HCT116 (cell line): ENCODE measurements around the gene RXRA. TPM values are rescaled to one million over a fixed set of nuclear protein-coding genes. Genes with fewer than 3 reads are reported as not detected.

Experiments used
- ATAC-seq: fragments of 200-7000 bp; cut with Tn5 transposase; 2 replicates; pipeline ENCODE4 v1.9.1; 2020; ENCODE audit warnings: mild to moderate bottlenecking, moderate library complexity
- BruUV-seq: library from RNA; stranded (reverse); fragments of 400-500 nt; replicated peaks from 2 replicates; lab custom pipeline; 2021; lab: Mats Ljungman, UMichigan
- CTCF ChIA-PET: fragments of 300-600 bp; sonication (Branson Sonifier 250); formaldehyde crosslinking; loops from one replicate; lab custom pipeline; 2021; ENCODE audit warnings: antibody characterized with exemption; lab: Charles Lee
- POLR2A ChIA-PET: fragments of 300-600, 350-600 bp; sonication (Branson Sonifier 250); formaldehyde crosslinking; loops from one replicate; lab custom pipeline; 2021; ENCODE audit warnings: antibody characterized with exemption; lab: Charles Lee
- RAD21 ChIA-PET, 2 experiments: fragments of 300-600 bp; sonication (Branson Sonifier 250); formaldehyde crosslinking; loops; one replicate each; lab custom pipeline; 2023; ENCODE audit warnings: low total read pairs in 2 of 2; ENCODE audit not compliant: uncharacterized antibody in 2 of 2, unreplicated experiment in 2 of 2, low non-redundant PET in 1 of 2; lab: Charles Lee
- DNase-seq: peaks from one replicate; pipeline ENCODE4 v3.0.0-alpha.2; 2010; ENCODE audit warnings: low read depth, low spot score
- H2AFZ ChIP-seq: fragments of 200-600 bp; shearing (Covaris generic), sonication (generic); 2 replicates; pipeline ENCODE4 v1.6.1; 2017; ENCODE audit warnings: low read depth, mixed run types, mixed read lengths, antibody characterized with exemption, low read length; ENCODE audit not compliant: poor library complexity, severe bottlenecking
- H3K27ac ChIP-seq: 2 replicates; pipeline ENCODE4 v1.5.1; 2012; ENCODE audit warnings: low read depth, low read length
- H3K27me3 ChIP-seq: fragments of 200-600 bp; sonication (generic); 2 replicates; pipeline ENCODE4 v1.6.1; 2016; ENCODE audit warnings: mixed run types, low read length, mixed read lengths; ENCODE audit not compliant: insufficient read depth
- H3K36me3 ChIP-seq, 2 experiments: fragments of 200-500 bp in 1 of 2; fragments of 200-600 bp in 1 of 2; sonication (Bioruptor generic) in 1 of 2; sonication (generic) in 1 of 2; 2 replicates each; pipeline versions ENCODE4 v1.5.1 to v1.6.1; 2014 to 2016; ENCODE audit warnings: low read length in 2 of 2, inconsistent platforms in 1 of 2, mixed read lengths in 1 of 2, mixed run types in 1 of 2; ENCODE audit not compliant: insufficient read depth in 2 of 2, control insufficient read depth in 1 of 2
- H3K4me1 ChIP-seq, 2 experiments: fragments of 200-600 bp in 1 of 2; sonication (generic) in 1 of 2; 2 replicates each; pipeline versions ENCODE4 v1.5.1 to v1.6.1; 2012 to 2017; ENCODE audit warnings: low read length in 2 of 2, inconsistent platforms in 1 of 2, mild to moderate bottlenecking in 1 of 2, mixed read lengths in 1 of 2, mixed run types in 1 of 2, moderate library complexity in 1 of 2; ENCODE audit not compliant: insufficient read depth in 2 of 2, control insufficient read depth in 1 of 2
- H3K4me2 ChIP-seq: fragments of 200-600 bp; sonication (generic); 2 replicates; pipeline ENCODE4 v1.6.1; 2017; ENCODE audit warnings: mixed run types, low read length, mixed read lengths
- H3K4me3 ChIP-seq, 2 experiments: fragments of 200-600 bp in 1 of 2; sonication (generic) in 1 of 2; replicated peaks in 1 of 2; 2 replicates each; pipeline ENCODE4 v1.5.1; 2011 to 2016; ENCODE audit warnings: low read length in 2 of 2, control low read depth in 1 of 2, low read depth in 1 of 2, mild to moderate bottlenecking in 1 of 2, mixed read lengths in 1 of 2, mixed run types in 1 of 2
- H3K79me2 ChIP-seq: fragments of 200-600 bp; sonication (generic); 2 replicates; pipeline ENCODE4 v1.6.1; 2017; ENCODE audit warnings: mild to moderate bottlenecking, mixed run types, low read length, moderate library complexity, mixed read lengths; ENCODE audit not compliant: insufficient read depth
- H3K9ac ChIP-seq: fragments of 200-600 bp; sonication (generic); 2 replicates; pipeline ENCODE4 v1.6.1; 2016; ENCODE audit warnings: low read length, mixed read lengths
- H3K9me2 ChIP-seq: fragments of 200-600 bp; sonication (generic), shearing (Covaris generic); 2 replicates; pipeline ENCODE4 v1.6.1; 2017; ENCODE audit warnings: mixed run types, mild to moderate bottlenecking, moderate library complexity; ENCODE audit not compliant: insufficient read depth
- H3K9me3 ChIP-seq, 2 experiments: fragments of 200-500 bp in 1 of 2; fragments of 200-600 bp in 1 of 2; sonication (Bioruptor generic) in 1 of 2; sonication (generic) in 1 of 2; 2 replicates each; pipeline ENCODE4 v1.6.1; 2014 to 2017; ENCODE audit warnings: low read length in 2 of 2, mixed read lengths in 2 of 2, inconsistent platforms in 1 of 2, low read depth in 1 of 2, mild to moderate bottlenecking in 1 of 2, mixed run types in 1 of 2, moderate library complexity in 1 of 2; ENCODE audit not compliant: control insufficient read depth in 1 of 2, insufficient read depth in 1 of 2
- H4K20me1 ChIP-seq: fragments of 200-600 bp; sonication (generic), shearing (Covaris generic); 2 replicates; pipeline ENCODE4 v1.6.1; 2017; ENCODE audit warnings: mixed run types, mild to moderate bottlenecking, moderate library complexity; ENCODE audit not compliant: insufficient read depth
- ATF3 ChIP-seq: IDR thresholded peaks from 2 replicates; pipeline ENCODE4 v1.6.1; 2012
- CBX3 ChIP-seq: IDR thresholded peaks from 2 replicates; pipeline ENCODE4 v1.6.1; 2012; ENCODE audit warnings: low read depth
- CEBPB ChIP-seq: IDR thresholded peaks from 2 replicates; pipeline ENCODE4 v1.6.1; 2012; ENCODE audit warnings: low read depth
- CTCF ChIP-seq, 3 experiments: fragments of 200-600 bp in 1 of 3; sonication (generic) in 1 of 3; IDR thresholded peaks in 2 of 3; conservative IDR thresholded peaks in 1 of 3; 2 replicates each; pipeline ENCODE4 v1.5.1; 2012 to 2017; ENCODE audit warnings: low read depth in 2 of 3, low read length in 2 of 3, antibody characterized with exemption in 1 of 3, borderline replicate concordance in 1 of 3, control low read depth in 1 of 3, mild to moderate bottlenecking in 1 of 3, mixed read lengths in 1 of 3, mixed run types in 1 of 3, moderate library complexity in 1 of 3; ENCODE audit not compliant: insufficient read depth in 1 of 3
- ELF1 ChIP-seq: IDR thresholded peaks from 2 replicates; pipeline ENCODE4 v1.6.1; 2012; ENCODE audit warnings: low read depth, borderline replicate concordance
- EZH2 ChIP-seq: fragments of 200-600 bp; sonication (generic); IDR thresholded peaks from 2 replicates; pipeline ENCODE4 v1.6.1; 2017; ENCODE audit warnings: antibody characterized with exemption, mixed run types
- EZH2phosphoT487 ChIP-seq: fragments of 200-600 bp; IDR thresholded peaks from 2 replicates; pipeline ENCODE4 v1.6.1; 2018; ENCODE audit warnings: antibody characterized with exemption, borderline replicate concordance
- FOSL1 ChIP-seq: IDR thresholded peaks from 2 replicates; pipeline ENCODE4 v1.6.1; 2012; ENCODE audit warnings: low read depth
- POLR2A ChIP-seq: IDR thresholded peaks from 2 replicates; pipeline ENCODE4 v1.7.0; 2011; ENCODE audit warnings: borderline replicate concordance; ENCODE audit not compliant: insufficient read depth, insufficient read length; ENCODE audit errors: extremely low read depth
- RAD21 ChIP-seq: IDR thresholded peaks from 2 replicates; pipeline ENCODE4 v1.6.1; 2012; ENCODE audit warnings: low read depth, mild to moderate bottlenecking
- REST ChIP-seq: IDR thresholded peaks from 2 replicates; pipeline ENCODE4 v1.6.1; 2012; ENCODE audit warnings: low read depth
- SIN3A ChIP-seq: IDR thresholded peaks from 2 replicates; pipeline ENCODE4 v1.6.1; 2012; ENCODE audit warnings: low read depth
- SP1 ChIP-seq: IDR thresholded peaks from 2 replicates; pipeline ENCODE4 v1.6.1; 2012; ENCODE audit warnings: low read depth
- SRF ChIP-seq: IDR thresholded peaks from 2 replicates; pipeline ENCODE4 v1.6.1; 2012; ENCODE audit warnings: low read depth
- TCF7L2 ChIP-seq: IDR thresholded peaks from 2 replicates; pipeline ENCODE4 v1.7.0; 2011; ENCODE audit warnings: borderline replicate concordance, inconsistent platforms; ENCODE audit not compliant: insufficient read depth, insufficient read length; ENCODE audit errors: extremely low read depth
- YY1 ChIP-seq: IDR thresholded peaks from 2 replicates; pipeline ENCODE4 v1.6.1; 2011; ENCODE audit warnings: low read length, low read depth, moderate library complexity, mild to moderate bottlenecking; ENCODE audit not compliant: insufficient replicate concordance; ENCODE audit errors: extremely low read depth
- ZBTB33 ChIP-seq: IDR thresholded peaks from 2 replicates; pipeline ENCODE4 v1.6.1; 2011; ENCODE audit warnings: mild to moderate bottlenecking, low read length, moderate library complexity; ENCODE audit not compliant: insufficient replicate concordance; ENCODE audit errors: extremely low read depth
- ZFX ChIP-seq: fragments of 450-650 bp; IDR thresholded peaks from 2 replicates; pipeline ENCODE4 v1.6.1; 2017
- ZNF274 ChIP-seq: fragments of 200-500 bp; sonication (Bioruptor generic); IDR thresholded peaks from 2 replicates; pipeline ENCODE4 v1.6.1; 2014; ENCODE audit warnings: mild to moderate bottlenecking, low read depth, low read length, inconsistent platforms
- intact Hi-C: fragments of 100-400 bp; cut with micrococcal nuclease; formaldehyde crosslinking; loops from 2 replicates; pipeline ENCODE4 v1.10.0; 2022
- total RNA-seq: library from RNA; stranded (reverse); gene quantifications from one replicate; pipeline ENCODE4 v1.2.1, GENCODE V29; 2021; ENCODE audit not compliant: unreplicated experiment

Gene RXRA
- total RNA-seq, 1 experiment from 2014 or later, result 43.9 TPM

GRCh38 chr9:134349936-134350335, 23.7 kb downstream of the RXRA start:
- no peak overlapping the region for H2AFZ ChIP-seq
- H3K4me1 ChIP-seq, result no peaks in the 10 kb centered on the region; a peak in 1 of 4 replicates
- DNase-seq (no peak), ATAC-seq (no peak)
- H3K27me3 ChIP-seq, result no peaks in the 10 kb centered on the region
- intact Hi-C loops, result no loop called here
- no peak overlapping the region for H3K27ac ChIP-seq
- H3K9ac ChIP-seq, result no peak overlapping the region
- H3K9me2 ChIP-seq, result no peaks in the 10 kb centered on the region
- no peaks in the 10 kb centered on the region for H4K20me1 ChIP-seq
- ChIA-PET CTCF (no interaction called here), RAD21 (no interaction called here), POLR2A (no interaction called here)
- TF ChIP-seq SRF (no peak), EZH2 (no peak), ZBTB33 (no peak), TCF7L2 (no peak), SP1 (no peak), SIN3A (no peak), ELF1 (no peak), RAD21 (no peak), ATF3 (no peak), CBX3 (no peak), CTCF (IDR thresholded peaks at IDR 0.05 in 2 of 3, conservative IDR thresholded peaks at IDR 0.05 in 1 of 3; ENCODE audit: borderline replicate concordance in 1 of 3, insufficient read depth in 1 of 3, low read depth in 2 of 3, low read length in 2 of 3) (no peak), REST (no peak), FOSL1 (no peak), EZH2phosphoT487 (no peak), CEBPB (no peak), POLR2A (no peak), ZNF274 (no peak), ZFX (no peak), YY1 (no peak)
- no peaks in the 10 kb centered on the region for H3K36me3 ChIP-seq
- no TSS peak for BruUV-seq
- no peak overlapping the region for H3K4me3 ChIP-seq
- H3K79me2 ChIP-seq, result peaks cover 72% of the 10 kb centered on the region
- H3K4me2 ChIP-seq, result no peak overlapping the region
- H3K9me3 ChIP-seq, result no peaks in the 10 kb centered on the region
